Smooth muscle cell (in vitro differentiated cells): ENCODE data around the gene EFNA5. TPM values are rescaled to one million over a fixed set of nuclear protein-coding genes. Genes with fewer than 3 reads are reported as not detected.

Source experiments
- DNase-seq: peaks from one replicate; lab custom pipeline; 2025; ENCODE audit not compliant: unreplicated experiment; lab: John Stamatoyannopoulos, UW
- H2AFZ ChIP-seq: fragments of 200-600 bp; sonication (generic); 2 replicates; pipeline ENCODE4 v1.6.0; 2016; ENCODE audit warnings: antibody characterized with exemption, low read depth, mild to moderate bottlenecking
- H3F3A ChIP-seq: fragments of 200-600 bp; sonication (generic); 2 replicates; pipeline ENCODE4 v1.6.0; 2017; ENCODE audit warnings: antibody characterized with exemption, low read depth
- H3K27ac ChIP-seq: fragments of 200-600 bp; sonication (generic); 2 replicates; pipeline ENCODE4 v1.5.1; 2016; ENCODE audit warnings: low read depth, mild to moderate bottlenecking
- H3K27me3 ChIP-seq: fragments of 200-600 bp; sonication (generic); 2 replicates; pipeline ENCODE4 v1.6.1; 2016; ENCODE audit warnings: low read depth, mild to moderate bottlenecking
- H3K36me3 ChIP-seq: fragments of 200-600 bp; sonication (generic); 2 replicates; pipeline ENCODE4 v1.5.1; 2016; ENCODE audit warnings: low read depth
- H3K4me1 ChIP-seq: fragments of 200-600 bp; sonication (generic); 2 replicates; pipeline ENCODE4 v1.5.1; 2016; ENCODE audit warnings: low read depth
- H3K4me2 ChIP-seq: fragments of 200-600 bp; sonication (generic); 2 replicates; pipeline ENCODE4 v1.6.0; 2016; ENCODE audit warnings: mild to moderate bottlenecking
- H3K4me3 ChIP-seq: fragments of 200-600 bp; sonication (generic); 2 replicates; pipeline ENCODE4 v1.5.1; 2016; ENCODE audit warnings: mild to moderate bottlenecking
- H3K79me2 ChIP-seq: fragments of 200-600 bp; sonication (generic); 2 replicates; pipeline ENCODE4 v1.6.0; 2016; ENCODE audit warnings: low read depth, mild to moderate bottlenecking
- H3K9ac ChIP-seq: fragments of 200-600 bp; sonication (generic); 2 replicates; pipeline ENCODE4 v1.6.0; 2016; ENCODE audit warnings: low read depth
- H3K9me3 ChIP-seq: fragments of 200-600 bp; sonication (generic); replicated peaks from 2 replicates; pipeline ENCODE4 v1.5.1; 2016; ENCODE audit warnings: low read depth
- H4K20me1 ChIP-seq: fragments of 200-600 bp; sonication (generic); 2 replicates; pipeline ENCODE4 v1.6.0; 2016; ENCODE audit warnings: low read depth
- WGBS: methylation state at CpG from one replicate; pipeline ENCODE4 v1.1.7; 2016; ENCODE audit warnings: low lambda C conversion rate; 5-methylcytosine and 5-hydroxymethylcytosine counted together
- polyA plus RNA-seq: library from polyadenylated mRNA; unstranded; fragments of >200 nt; fragmentation: Nextera tagmentation; extraction: Ambion mirVana; gene quantifications from 2 replicates; pipeline ENCODE4 v1.2.1, GENCODE V29; 2016
- total RNA-seq: library from RNA; depleted of rRNA; stranded (reverse); fragments of >200 nt; gene quantifications from 2 replicates; pipeline ENCODE4 v1.2.3, GENCODE V29; 2014
- TF ChIP-seq, protein P1 (sequence below): fragments of 200-600 bp; sonication (generic); IDR thresholded peaks from 2 replicates; pipeline ENCODE4 v1.5.1; 2017; ENCODE audit warnings: borderline replicate concordance, mild to moderate bottlenecking, antibody characterized with exemption; ENCODE audit not compliant: insufficient read depth, poor library complexity, severe bottlenecking

Gene EFNA5
- total and polyA plus RNA-seq, 2 experiments from 2014 or later = 0.32 to 8.8 TPM

DNA sequence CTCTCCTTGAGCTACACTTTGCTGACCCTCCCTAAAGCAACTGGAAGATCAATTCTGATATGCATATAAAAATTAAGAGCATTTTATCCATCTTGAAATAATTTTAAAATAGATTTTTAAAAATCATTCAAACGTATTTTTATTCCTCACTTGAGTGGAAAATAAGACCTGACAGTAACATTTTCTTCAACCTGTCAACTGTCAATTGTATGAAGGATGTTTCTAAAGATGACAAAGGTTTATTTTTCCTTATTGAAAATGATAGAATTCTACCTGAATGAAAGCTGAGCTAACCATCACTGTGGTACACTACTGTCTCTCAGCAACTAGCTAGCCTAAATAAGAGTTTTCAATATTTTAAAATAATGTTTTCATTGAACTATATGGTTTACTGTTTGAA, 7.0 kb downstream of the EFNA5 start:
- H3K27me3 ChIP-seq = peaks cover 3% of the 10 kb centered on the region
- no peak overlapping the region for H3K4me2 ChIP-seq
- TF ChIP-seq, protein P1, sequence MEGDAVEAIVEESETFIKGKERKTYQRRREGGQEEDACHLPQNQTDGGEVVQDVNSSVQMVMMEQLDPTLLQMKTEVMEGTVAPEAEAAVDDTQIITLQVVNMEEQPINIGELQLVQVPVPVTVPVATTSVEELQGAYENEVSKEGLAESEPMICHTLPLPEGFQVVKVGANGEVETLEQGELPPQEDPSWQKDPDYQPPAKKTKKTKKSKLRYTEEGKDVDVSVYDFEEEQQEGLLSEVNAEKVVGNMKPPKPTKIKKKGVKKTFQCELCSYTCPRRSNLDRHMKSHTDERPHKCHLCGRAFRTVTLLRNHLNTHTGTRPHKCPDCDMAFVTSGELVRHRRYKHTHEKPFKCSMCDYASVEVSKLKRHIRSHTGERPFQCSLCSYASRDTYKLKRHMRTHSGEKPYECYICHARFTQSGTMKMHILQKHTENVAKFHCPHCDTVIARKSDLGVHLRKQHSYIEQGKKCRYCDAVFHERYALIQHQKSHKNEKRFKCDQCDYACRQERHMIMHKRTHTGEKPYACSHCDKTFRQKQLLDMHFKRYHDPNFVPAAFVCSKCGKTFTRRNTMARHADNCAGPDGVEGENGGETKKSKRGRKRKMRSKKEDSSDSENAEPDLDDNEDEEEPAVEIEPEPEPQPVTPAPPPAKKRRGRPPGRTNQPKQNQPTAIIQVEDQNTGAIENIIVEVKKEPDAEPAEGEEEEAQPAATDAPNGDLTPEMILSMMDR = no peak
- no peak for DNase-seq
- H4K20me1 ChIP-seq = no peaks in the 10 kb centered on the region
- no peaks in the 10 kb centered on the region for H3K9me3 ChIP-seq
- H3K27ac ChIP-seq = no peak overlapping the region
- WGBS = 90% methylated on average over 1 of the region's 1 CpG
- no peak overlapping the region for H2AFZ ChIP-seq
- peaks cover 12% of the 10 kb centered on the region for H3K79me2 ChIP-seq
- H3K36me3 ChIP-seq = no peaks in the 10 kb centered on the region
- no peak overlapping the region for H3K9ac ChIP-seq
- H3K4me3 ChIP-seq = no peak overlapping the region
- peaks cover 81% of the 10 kb centered on the region for H3K4me1 ChIP-seq
- H3F3A ChIP-seq = no peaks in the 10 kb centered on the region

DNA sequence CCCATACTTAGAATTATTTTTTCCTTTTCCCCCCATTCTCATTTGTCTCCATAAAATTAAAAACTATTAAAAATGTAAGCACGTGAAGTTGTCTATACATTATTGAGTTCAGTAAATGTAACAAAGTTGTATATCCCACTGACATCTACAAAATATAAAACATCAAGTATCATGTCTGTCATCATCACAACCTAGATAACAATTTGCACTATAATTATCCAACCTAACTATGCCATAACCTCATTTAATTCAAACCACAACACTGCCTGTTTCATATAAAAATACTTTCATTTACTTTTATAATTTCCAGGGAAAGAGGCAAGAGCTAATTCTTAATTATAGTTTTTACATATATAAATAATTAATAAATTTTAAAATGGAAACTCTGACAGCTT, 9.1 kb downstream of the EFNA5 start:
- H3K79me2 ChIP-seq = peaks cover 9% of the 10 kb centered on the region
- no peak for DNase-seq
- H3K27ac ChIP-seq = no peak overlapping the region
- peaks cover 87% of the 10 kb centered on the region for H3K4me1 ChIP-seq
- no peak overlapping the region for H3K4me3 ChIP-seq
- no peaks in the 10 kb centered on the region for H3K36me3 ChIP-seq
- H3K9ac ChIP-seq = no peak overlapping the region
- H3K27me3 ChIP-seq = no peaks in the 10 kb centered on the region
- H3F3A ChIP-seq = no peaks in the 10 kb centered on the region
- H2AFZ ChIP-seq = no peak overlapping the region
- 100% methylated on average over 1 of the region's 1 CpG for WGBS
- no peaks in the 10 kb centered on the region for H4K20me1 ChIP-seq
- no peak overlapping the region for H3K4me2 ChIP-seq
- TF ChIP-seq, protein P1 = no peak
- H3K9me3 ChIP-seq = no peaks in the 10 kb centered on the region

DNA sequence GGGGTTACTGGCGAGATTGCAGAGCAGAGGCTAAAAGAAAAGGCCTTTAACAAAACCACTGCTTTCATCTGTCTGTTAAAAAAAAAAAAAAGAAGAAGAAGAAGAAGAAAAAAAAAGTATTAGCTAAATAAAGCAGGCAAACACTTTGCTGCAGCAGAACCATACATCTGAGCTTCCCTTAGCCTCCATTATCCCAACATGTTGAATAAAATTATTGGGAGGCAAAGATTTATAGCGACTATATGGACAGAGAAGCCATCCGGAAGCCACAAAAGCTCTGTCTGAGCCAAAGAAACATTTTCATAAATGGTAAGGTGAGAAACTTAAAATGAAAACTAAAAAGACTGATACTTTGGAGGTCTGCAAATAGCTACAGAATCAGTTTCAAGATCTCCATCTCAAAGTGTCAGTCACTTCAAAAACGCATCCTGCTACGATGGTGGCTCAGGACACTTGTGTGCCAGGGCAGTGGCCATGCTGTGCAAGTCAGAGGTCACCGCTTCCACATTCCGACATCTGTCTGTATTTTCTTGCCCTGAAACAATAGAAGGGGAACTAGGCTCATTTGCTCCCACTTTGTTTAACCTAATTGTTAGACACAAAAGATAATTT, 9.6 kb downstream of the EFNA5 start:
- Histone ChIP-seq H3K4me3 (no peak overlapping the region), H3K27me3 (no peaks in the 10 kb centered on the region), H2AFZ (no peak overlapping the region), H3K9me3 (no peaks in the 10 kb centered on the region), H3F3A (no peaks in the 10 kb centered on the region), H3K79me2 (peaks cover 4% of the 10 kb centered on the region), H3K36me3 (no peaks in the 10 kb centered on the region), H3K4me2 (no peak overlapping the region), H4K20me1 (no peaks in the 10 kb centered on the region), H3K4me1 (peaks cover 86% of the 10 kb centered on the region), H3K9ac (no peak overlapping the region), H3K27ac (no peak overlapping the region)
- TF ChIP-seq, protein P1 = no peak
- 94% methylated on average over 7 of the region's 7 CpGs for WGBS
- no peak for DNase-seq

DNA sequence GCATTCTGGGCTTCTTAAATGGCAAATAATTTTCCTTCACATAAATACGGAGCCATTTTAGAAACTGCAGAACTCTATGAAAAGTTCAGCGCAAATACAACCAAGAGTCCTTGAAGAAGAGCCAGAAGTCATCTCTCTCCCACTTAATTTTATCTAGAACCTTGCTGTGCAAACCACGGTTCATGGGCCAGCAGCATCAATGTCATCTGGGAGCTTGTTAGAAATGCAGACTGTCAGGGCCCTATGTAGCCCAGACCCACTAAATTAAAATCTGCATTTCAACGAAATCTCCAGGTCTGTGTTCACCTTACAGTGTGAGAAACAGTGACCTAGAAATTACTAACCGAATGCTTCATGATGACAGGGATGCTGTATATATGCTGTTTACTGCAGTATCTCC, 12.2 kb downstream of the EFNA5 start:
- Histone ChIP-seq H3K4me1 (peaks cover 86% of the 10 kb centered on the region), H3K9ac (no peak overlapping the region), H2AFZ (no peak overlapping the region), H3K36me3 (no peaks in the 10 kb centered on the region), H3K27me3 (no peaks in the 10 kb centered on the region), H3K4me3 (no peak overlapping the region), H3K9me3 (no peaks in the 10 kb centered on the region), H3F3A (no peaks in the 10 kb centered on the region), H4K20me1 (no peaks in the 10 kb centered on the region), H3K79me2 (peaks cover 3% of the 10 kb centered on the region), H3K4me2 (no peak overlapping the region), H3K27ac (no peak overlapping the region)
- TF ChIP-seq, protein P1 = no peak
- no peak for DNase-seq
- WGBS = 93% methylated on average over 5 of the region's 5 CpGs
